ENCODE data around the gene ERG. TPM values are rescaled to one million over a fixed set of nuclear protein-coding genes. Genes with fewer than 3 reads are reported as not detected.

The ERG gene
- total RNA-seq, 1 experiment from 2014 or later, result 2.3 TPM

DNA sequence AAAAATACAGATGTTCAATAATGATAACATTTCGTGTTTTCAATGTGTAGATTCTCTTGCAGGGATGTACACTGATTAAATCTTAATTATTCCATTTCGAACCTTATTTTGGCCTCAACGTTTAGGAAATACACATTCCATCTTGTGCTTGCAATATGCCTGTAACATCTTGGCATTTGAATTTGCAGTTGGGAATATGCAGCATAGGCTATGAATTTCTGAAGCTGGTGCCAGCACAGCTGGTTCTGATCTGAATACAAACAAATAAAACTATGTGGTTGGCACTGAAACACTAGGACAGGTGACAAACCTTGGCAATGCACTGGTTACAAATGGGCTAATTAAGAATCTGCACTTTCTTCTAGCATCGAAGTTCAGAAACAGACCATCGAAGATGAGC, 108.4 kb downstream of the ERG start:
- DNase-seq (ENCODE audit: low read depth), result no peak

DNA sequence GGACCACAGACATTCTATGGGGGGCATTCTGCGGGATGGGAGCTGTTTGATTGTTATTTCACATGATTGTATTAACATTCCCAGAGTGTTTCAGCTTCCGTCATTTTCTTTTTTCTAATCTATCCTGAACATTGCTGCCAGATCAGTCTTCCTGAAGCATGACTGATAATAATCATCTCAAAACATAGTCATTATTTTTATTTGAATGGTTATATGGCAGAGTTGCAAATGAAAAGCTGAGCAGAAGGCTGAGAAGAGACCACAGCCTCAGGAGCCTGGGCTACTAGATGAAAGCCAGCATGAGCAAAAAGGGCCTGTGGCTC, 109.0 kb downstream of the ERG start:
- no peak for DNase-seq (ENCODE audit: low read depth)

DNA sequence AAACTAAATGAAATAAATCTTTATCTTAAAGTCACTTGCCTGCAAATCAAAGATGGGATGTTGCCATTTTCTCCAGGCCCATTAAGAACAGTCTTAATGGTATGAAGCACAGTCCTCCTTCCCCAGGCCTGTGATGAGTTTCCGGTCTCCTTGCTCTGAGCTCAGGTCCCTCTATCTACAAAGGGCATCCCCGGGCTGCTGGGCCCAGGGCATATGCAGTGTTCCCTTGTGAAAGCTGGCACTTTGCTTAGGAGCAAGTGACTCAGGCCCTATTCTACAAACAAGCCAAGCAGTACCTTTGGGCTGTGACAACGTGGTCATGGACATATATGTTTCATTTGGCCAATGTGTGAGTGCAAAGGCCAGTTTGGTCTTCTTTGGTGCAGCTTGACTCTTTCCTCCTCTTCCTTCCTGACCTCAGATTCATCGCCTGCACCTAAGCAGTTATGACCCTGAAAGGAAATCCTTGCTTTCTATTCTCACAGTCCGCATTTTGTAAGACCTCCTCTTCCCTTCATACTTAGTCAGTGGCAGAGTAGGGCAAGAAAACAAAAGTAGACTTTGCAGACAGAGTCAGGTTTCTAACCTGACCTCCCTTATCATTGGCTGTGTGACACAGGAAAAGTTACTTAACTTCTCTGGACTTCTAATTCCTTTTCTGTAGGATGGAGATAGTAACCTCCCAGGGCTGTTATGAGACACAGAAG, 109.5 kb downstream of the ERG start:
- peak; percentile 36 for DNase-seq (ENCODE audit: low read depth)

DNA sequence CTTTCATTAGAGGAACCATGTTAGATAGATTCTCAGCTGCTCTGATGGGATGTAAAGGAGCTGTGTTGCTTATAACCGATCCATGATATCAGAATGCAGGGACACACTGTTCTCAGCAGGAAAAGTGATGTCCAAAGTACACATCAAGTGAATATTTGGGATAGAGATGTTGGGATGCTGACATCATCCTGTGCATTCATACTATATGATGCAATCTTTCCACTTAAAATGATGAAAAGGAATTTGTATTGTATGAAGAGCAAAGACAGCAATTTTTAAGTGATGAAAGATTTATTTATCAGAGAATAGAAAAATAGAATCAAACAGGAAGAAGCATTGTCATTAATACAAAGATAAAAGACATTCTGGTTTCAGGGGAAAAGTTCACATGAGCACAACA, 110.1 kb downstream of the ERG start:
- DNase-seq (ENCODE audit: low read depth), result no peak

DNA sequence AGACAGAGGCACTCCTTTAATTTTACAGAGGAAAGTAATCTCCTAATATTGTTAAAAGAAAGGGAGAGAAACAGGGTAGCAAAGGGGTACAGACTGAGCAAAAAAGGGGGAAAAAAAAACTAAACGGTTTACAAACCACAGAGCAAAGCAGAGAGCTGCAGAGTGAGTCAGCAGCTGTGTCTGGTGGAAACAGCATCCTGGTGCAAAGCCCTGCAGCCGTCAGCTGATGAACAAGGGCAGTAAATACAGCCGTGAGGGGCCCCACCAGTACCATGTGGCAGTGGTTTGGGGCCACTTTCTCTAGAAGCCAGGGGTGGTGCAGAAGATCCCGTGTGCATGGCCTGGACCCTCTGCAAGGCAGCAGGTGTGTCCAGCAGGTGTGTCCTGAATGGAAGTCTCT, 111.3 kb downstream of the ERG start:
- peak; percentile 63 for DNase-seq (ENCODE audit: low read depth)

DNA sequence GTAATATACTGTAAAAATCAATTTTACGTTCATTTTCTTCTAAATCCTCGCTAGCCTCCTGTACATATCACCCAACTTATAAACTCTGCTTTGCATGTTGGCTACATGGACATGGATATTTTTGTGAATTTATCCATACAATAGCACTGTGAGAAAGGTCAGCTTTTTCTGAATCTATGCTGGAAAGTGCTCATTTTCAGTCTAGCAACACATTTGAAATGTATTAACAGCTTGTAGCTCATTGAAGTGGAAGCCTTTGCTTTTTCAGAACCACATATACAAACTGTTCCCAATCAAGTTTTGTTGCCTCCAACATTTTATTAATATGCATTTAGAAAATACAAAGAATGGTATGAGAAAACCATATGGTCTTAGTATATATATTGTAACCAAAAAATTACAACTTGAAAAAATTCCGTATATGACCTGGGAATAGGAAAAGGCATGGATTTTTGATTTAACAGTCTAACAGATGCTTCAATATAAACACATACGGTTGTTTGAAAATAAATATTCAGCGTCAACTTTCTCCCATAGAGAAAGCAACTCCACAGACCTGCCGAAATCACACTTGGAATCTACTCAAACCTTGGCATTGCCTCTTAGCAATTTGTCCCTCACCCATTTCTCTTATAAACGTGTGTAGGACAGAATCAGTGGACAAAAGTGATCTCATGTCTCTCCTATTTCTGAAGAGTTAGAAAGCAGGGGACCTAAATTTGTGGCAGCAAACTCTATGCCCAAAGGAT, 112.7 kb downstream of the ERG start:
- DNase-seq (ENCODE audit: low read depth), result no peak

DNA sequence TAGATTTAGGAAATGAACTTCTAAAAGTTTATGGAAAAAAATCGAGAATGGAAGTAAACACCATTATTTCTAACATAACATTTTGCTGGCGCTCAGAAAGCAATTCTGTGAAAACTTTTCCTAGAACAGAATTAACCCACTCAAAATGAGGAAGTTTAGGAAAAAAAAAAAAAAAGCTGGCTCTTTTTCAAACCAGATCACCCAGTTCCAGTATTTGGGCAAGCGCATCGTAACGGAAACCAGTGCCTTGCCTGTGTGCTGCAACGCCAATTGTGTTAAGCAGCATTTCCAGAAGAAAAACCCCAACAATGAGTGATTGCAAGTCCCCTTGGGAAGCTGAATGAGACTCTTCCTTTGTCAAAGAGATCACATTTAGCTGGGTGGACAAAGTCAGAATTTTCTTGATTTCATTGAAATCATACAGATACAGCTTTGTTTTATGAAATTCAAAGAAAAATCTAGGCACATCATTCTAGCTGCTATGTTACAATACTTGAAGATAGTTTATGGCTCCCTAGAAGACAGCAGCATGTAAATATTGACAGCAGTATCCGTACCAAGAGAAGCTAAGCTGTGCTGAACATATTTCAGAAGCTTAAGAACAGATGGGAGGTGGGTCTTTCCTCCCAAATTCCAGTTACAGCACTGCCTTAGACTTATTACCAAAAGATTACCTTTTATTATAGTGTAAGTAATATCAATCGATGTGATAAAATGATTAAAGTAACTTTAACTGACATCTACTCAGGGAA, 113.4 kb downstream of the ERG start:
- no peak for DNase-seq (ENCODE audit: low read depth)

DNA sequence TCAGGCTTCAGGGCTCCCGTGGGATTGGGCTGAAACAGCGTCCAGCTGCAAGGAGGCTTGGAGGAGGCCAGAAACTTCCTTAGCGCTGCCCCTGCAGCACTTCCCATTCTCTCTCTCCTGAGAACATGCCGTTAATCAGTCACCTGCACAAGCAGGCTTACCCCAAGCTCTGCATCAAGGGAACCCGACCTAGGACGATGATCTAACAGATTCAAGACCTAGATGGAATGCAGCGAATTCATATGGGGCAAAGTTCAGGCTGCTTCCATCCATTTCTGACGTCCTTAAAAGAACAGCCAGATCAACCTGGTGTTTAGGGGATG, 114.1 kb downstream of the ERG start:
- no peak for DNase-seq (ENCODE audit: low read depth)

DNA sequence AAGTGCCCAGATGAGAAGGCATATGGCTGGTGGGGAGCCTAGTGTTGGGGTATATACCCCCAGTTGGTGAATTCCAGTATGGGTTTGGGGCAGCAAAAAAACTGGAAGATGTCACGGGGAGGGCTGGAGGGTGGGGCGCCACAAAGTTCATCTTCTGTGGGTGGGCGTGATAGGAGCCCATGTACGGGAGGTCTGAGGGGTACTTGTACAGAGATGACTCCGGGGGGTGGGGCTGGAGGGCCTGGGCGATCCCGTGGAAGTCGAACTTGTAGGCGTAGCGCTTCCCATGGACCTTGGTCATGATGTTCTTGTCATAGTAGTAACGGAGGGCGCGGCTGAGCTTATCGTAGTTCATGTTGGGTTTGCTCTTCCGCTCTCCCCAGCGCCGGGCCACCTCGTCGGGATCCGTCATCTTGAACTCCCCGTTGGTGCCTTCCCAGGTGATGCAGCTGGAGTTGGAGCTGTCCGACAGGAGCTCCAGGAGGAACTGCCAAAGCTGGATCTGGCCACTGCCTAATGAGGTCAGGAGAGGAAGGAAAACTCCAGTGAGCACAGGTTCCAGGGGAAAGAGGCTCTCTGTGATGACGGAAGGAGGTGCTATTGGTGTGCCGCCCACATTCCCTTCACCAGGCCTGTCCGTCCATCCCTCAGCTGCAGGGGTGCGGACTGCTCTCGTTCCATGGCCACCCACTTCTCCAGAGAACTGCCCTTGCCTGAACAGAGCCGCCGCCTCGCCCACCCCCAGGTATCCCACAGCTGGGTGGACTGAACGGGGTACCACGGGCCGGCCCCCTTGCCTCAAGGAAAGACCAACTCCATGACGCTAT, 114.7 kb downstream of the ERG start:
- DNase-seq (ENCODE audit: low read depth), result no peak

DNA sequence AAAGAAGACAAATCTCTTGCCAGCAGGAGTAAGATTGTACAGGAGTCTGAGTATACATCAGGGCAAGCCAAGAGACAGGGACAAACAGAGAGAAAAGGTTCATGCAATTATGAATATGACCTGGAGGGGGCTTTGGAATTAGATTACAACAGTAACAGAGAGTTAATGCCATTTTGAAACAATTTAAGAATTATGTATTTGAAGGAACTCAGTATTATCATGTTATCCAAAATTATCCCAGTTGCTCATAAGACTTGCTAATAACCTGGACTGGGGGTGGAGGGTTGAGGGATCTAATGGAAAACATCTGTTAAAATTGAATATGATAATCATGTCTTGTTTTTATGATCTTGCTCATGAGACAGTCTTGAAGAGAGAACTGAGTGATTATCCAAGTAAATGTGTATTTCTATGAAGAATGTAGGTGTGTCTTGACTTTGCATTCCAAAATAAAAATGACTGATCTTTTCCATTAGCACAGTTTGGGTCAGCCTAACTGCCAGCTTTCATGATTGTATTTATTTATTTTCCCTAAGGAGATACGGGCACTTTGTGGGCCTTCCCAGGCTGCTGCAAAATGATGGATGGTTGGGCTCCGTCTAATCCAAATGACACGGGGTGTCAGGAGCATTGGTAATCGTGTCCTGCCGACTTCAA, 117.7 kb downstream of the ERG start:
- DNase-seq (ENCODE audit: low read depth), result no peak

DNA sequence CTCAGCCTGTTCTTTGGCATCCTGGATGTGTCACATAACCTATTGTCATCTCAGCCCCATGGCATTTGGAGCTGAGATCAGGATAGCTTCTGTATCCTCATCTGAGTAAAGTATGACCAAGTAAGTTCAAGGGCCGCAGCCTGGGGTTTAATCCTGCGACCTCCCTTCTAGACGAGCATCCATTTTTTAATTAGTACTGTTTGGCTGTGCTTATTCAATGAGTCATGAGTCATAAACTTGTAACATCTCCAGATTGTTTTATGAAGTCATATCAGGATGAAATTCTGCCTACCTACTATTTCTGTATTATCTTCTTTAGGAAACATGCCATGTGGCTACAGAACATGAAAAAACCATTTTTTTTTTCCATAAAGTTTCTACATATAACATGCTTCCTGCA, 119.1 kb downstream of the ERG start:
- no peak for DNase-seq (ENCODE audit: low read depth)

DNA sequence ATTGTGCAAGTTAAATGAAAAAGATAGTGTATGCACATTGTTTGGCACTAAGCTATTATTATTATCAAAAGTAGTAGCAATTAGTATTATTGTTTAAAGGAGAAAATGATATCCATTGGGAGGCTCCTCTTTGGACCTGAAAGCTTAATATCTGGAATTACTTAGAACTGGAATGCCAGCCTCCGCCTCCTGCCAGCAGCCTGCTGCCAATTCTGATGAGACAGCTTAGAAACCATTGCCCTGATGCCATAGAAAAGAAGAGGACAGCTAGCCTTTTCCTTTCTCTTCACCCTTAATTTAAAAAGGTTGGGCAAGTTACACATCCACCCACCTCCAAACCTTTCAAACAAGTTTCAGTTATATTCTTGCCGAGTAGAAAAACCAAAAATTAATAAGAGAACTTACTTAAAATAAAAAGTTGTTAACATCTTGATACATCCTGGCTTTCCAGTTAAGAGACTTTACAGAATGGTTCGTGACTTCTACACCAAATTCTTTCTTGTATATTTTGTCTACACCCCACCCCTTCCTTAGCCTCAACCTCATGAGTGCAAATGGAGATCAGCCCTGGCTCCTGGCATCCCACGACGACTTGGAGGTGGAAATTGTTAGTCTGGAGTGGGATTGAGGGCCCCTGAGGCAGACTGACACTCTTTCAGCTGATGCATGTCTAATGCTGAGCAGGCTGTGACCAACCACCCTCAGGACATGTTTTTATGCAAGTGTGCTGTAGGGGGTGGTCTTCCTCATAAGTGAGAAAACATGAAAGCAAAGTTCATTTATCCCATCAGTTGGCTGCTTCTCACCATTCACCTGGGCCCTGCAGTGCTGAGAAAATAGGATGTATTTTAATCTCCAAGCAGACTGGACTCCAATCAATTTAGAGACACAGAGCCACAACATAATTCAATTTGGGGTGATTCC, 120.8 kb downstream of the ERG start:
- DNase-seq (ENCODE audit: low read depth), result peak; percentile 34

DNA sequence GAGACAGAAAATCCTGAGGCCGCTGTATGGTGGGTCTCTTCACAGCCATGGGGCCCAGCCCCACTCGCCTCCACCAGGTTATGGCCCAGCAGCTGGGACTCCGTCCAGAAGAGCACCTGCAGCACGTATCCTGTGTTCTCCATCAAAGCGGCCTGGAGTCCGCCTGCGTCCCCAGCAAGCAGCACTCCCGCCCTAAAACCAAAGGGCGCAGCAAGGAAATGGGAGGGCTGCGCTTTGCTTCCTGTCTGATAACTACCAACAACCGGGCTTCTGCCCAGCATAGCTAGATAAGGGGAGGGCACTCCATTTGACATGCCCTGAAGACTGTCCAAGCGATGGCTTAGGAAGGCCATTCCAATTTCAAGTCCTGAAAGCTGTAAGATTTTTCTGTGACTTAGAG, 121.6 kb downstream of the ERG start:
- DNase-seq (ENCODE audit: low read depth), result no peak

DNA sequence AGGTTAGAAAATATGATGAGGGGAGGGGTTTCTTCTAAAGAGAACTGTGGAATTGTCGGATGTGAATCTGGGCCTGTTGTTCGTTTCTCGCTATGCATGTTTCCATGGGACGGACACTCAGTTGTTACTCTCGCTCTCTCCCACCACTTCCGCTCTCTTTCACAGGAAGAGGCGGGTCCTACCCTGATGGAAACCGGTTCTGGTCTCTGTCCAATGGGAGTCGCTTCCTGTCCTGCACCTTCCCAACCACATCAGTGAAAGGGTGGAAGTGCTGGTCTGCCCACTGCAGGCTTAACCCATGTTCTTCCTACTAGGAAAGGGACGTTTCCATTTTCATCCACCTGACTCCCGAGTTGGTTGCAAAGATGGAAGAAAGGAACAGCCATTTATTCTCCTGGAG, 122.0 kb downstream of the ERG start:
- no peak for DNase-seq (ENCODE audit: low read depth)

DNA sequence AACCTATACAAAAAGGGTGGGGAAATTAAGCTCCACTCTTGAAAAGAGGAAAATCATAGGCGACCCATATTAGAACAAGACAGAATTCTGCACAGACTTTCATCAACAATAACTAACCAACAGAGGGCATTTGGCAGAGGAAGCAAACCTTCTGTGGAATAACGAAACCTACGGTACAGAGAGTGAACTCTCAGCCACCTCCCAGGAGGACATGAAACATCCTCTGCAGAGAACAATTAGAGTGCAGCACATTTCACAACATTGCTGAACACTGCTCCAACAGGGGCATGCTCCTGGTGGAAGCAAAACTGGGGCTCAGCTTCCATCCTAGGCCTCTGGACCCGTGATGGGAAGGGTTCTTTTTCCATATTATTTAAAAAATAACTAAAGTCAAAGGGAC, 130.6 kb downstream of the ERG start:
- DNase-seq (ENCODE audit: low read depth), result no peak

DNA sequence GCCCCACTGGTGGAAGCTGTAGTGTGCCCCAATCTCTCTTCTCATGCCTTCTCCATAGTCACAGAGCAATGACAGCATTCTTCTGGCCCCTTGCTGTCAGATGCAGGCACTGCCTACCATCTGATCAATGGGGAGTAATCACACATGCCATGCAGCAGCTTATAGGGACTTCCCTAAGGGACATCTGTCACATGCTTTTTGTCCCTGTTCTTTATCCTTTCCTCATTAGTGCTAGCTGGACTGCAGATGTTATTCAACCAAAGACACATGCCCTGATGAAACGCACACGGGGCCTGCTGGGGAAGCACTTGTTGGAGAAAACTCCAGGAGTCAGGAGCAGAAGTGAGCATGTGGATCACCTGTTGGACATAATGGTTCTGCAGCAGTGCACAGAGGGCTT, 132.8 kb downstream of the ERG start:
- DNase-seq (ENCODE audit: low read depth), result no peak

DNA sequence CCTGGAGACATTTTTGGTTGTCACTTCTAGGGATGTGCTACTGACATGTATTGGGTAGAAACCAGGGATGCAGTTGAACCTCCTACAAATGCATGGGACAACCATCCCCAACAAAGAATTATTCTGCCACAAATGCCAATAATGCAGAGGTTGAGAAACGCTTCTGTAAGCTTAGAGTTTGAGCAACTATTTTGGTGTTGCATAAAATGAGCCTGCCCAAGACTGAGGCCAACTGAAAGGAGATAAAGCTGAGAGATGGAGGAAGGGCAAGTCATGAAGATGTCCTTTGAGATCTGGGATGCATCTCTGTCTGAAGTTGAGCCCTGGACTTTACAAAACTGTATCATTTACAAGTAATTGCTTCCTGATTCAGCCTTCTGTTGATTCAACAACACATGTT, 134.6 kb downstream of the ERG start:
- DNase-seq (ENCODE audit: low read depth), result no peak

DNA sequence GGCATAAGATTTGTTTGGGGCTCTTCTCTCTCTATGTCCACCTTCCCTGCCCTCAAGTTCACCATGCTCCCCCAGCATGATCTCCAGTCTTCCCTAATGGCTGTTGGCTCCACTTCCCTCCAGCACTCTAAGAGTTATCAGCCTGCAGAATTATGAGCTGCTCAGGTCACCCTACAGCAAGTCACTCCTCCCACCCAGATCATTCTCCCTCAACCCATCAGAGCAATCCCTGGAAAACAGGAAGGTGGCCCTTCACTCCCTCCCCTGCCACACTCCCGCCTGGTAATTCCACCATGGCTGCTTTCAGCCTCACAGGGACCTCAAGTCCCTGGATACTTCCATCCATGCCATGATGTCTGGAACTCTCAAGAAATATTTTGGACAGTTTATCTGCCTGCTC, 137.0 kb downstream of the ERG start:
- DNase-seq (ENCODE audit: low read depth), result no peak

DNA sequence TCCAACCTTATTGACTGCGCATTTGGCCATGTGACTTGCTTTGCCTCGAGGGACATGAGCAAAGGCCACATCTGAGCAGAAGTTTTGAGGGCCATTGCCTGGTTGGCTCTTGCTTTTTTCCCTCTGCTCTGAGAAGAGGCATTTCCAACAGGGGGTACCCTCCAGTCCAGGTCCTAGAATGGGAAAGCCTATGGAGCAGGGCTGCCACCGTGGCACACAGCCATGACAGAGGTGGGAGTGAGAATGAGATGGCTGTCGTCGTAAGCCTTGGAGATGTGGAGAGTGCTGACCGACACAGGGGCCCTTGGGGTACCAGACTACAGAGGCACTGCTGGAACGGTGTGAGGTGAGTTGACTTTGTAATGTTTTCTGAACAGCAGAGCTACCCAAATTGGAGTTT, 138.4 kb downstream of the ERG start:
- no peak for DNase-seq (ENCODE audit: low read depth)

DNA sequence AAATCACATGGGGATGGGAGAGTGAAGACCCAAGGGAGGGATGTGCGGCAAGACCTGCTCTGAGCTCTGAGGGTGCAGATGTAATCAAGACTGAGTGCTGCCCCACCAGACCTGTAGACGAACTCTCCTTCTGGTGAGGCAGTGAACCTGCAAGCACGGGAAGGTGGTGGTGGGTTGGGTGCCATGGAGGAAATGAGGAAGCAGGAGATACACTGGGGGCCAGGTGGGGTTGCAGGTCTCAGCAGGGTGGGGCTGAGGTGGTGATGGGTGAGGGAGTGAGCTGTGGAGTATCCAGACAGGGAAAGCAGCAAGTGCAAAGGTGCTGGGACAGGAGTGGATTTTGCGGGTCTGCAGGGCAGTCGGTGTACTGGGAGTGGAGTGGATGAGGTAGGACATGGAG, 139.2 kb downstream of the ERG start:
- DNase-seq (ENCODE audit: low read depth), result no peak

DNA sequence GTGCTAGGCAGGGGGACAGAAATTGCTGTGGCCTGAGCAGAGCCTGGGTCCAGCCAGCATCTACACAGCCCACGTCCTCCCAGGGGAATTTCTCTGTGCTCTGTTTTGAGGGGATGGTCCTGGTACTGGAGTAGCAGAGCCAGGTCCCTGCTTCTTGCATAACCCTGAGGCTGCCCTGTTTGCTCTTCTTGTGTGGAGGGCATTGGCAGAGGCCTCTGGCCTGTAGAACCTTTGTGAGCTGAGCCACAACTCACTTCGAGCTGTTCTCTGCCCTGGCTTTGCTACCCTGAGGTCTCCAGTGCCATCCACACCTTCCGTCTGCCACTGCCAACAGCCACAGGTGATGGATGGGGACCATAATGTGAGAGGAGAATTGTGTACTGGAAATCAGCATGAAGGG, 139.6 kb downstream of the ERG start:
- DNase-seq (ENCODE audit: low read depth), result no peak

All from Daoy (cell line).